Measurements from ENCODE around the gene PHF1. TPM values are rescaled to one million over a fixed set of nuclear protein-coding genes. Genes with fewer than 3 reads are reported as not detected.

The PHF1 gene
- total and polyA plus RNA-seq, 2 of the 13 experiments (the other 11 are each of a cell fraction or from before 2014, with no cell fraction given), result 25.4 to 61.9 TPM

- TF ChIP-seq BCLAF1 (IDR thresholded peaks at IDR 0.05) (no peak), NR1H2 (CRISPR knock-in tag; IDR thresholded peaks at IDR 0.05; ENCODE audit: borderline replicate concordance, low read depth) (no peak; the same call in 1 of the 2 replicates), KDM1A (CRISPR knock-in tag; IDR thresholded peaks at IDR 0.05) (no peak), ZMAT3 (CRISPR knock-in tag; conservative IDR thresholded peaks at IDR 0.05) (no peak), TFAP4 (IDR thresholded peaks at IDR 0.05; ENCODE audit: borderline replicate concordance, low read depth) (no peak), TRIM24 (CRISPR knock-in tag; IDR thresholded peaks at IDR 0.05) (no peak), ATM (IDR thresholded peaks at IDR 0.05; ENCODE audit: borderline replicate concordance) (no peak), ZFP1 (CRISPR knock-in tag; IDR thresholded peaks at IDR 0.05) (no peak), ZNF414 (CRISPR knock-in tag; IDR thresholded peaks at IDR 0.05) (no peak), TEAD2 (CRISPR knock-in tag; IDR thresholded peaks at IDR 0.05) (no peak), KAT2B (IDR thresholded peaks at IDR 0.05; ENCODE audit: borderline replicate concordance, low read depth, low read length) (no peak), ZBTB39 (CRISPR knock-in tag; IDR thresholded peaks at IDR 0.05) (no peak), NFE2L1 (CRISPR knock-in tag; IDR thresholded peaks at IDR 0.05; ENCODE audit: borderline replicate concordance) (no peak), ZNF572 (CRISPR knock-in tag; IDR thresholded peaks at IDR 0.05) (peak; percentile 80; the same call in 1 of the 2 replicates), PHB2 (IDR thresholded peaks at IDR 0.05; ENCODE audit: partially characterized antibody) (no peak), GLI4 (CRISPR knock-in tag; IDR thresholded peaks at IDR 0.05; ENCODE audit: borderline replicate concordance) (0 out of 2 replicates have a peak, but pooled peaks have one; percentile 21), CHD4 (IDR thresholded peaks at IDR 0.05; ENCODE audit: borderline replicate concordance, low read length) (no peak), BORCS8-MEF2B (CRISPR knock-in tag; IDR thresholded peaks at IDR 0.05) (no peak), HDAC1 (CRISPR knock-in tag; IDR thresholded peaks at IDR 0.05) (no peak), ZFP41 (CRISPR knock-in tag; IDR thresholded peaks at IDR 0.05; ENCODE audit: borderline replicate concordance) (no peak), ZKSCAN5 (CRISPR knock-in tag; IDR thresholded peaks at IDR 0.05) (no peak), ZNF430 (CRISPR knock-in tag; IDR thresholded peaks at IDR 0.05) (no peak)
Observed at GRCh38 chr6:33417128-33417902, 6.5 kb downstream of the PHF1 start (continued).
